Neural progenitor cell (in vitro differentiated cells): ENCODE results near the gene ATP5F1C.

Source experiments
- CTCF ChIP-seq: fragments of 200-600 bp; sonication (generic); IDR thresholded peaks from 2 replicates; pipeline ENCODE4 v1.5.1; 2017; ENCODE audit warnings: antibody characterized with exemption, mild to moderate bottlenecking
- EZH2 ChIP-seq: fragments of 200-600 bp; sonication (generic); IDR thresholded peaks from 2 replicates; pipeline ENCODE4 v1.6.1; 2017; ENCODE audit warnings: antibody characterized with exemption, mild to moderate bottlenecking, moderate library complexity
- EZH2phosphoT487 ChIP-seq: fragments of 200-600 bp; sonication (generic); IDR thresholded peaks from 2 replicates; pipeline ENCODE4 v1.6.1; 2017; ENCODE audit warnings: antibody characterized with exemption

GRCh38 chr10:7786430-7786829 is 1.5 kb upstream of the ATP5F1C start:
- TF ChIP-seq CTCF (no peak), EZH2 (no peak), EZH2phosphoT487 (no peak)
